ENCODE measurements around the gene PGGHG.
"Not testable (repeated sequence)": the region's sequence is repeated elsewhere in the genome, so short reads cannot be mapped to it uniquely, and the experiment has no call there.

The PGGHG gene

GRCh38 chr11:307766-308708, 19.1 kb downstream of the PGGHG start, which contains the start of gene IFITM2:
Gene IFITM2 (plus strand): TSS chr11:307816. CDS start chr11:308193, 377 bp downstream.
- H3K9me3 Mint-ChIP-seq: not testable (repeated sequence)

GRCh38 chr11:308740-309665, 20.1 kb downstream of the PGGHG start:
- Mint-ChIP-seq H3K27ac (peak overlapping the region; percentile 83), H3K4me1 (ENCODE audit: low read depth) (peaks cover 46% of the 10 kb centered on the region), H3K36me3 (ENCODE audit: low read depth) (peaks cover 21% of the 10 kb centered on the region), H3K4me3 (peak overlapping the region; percentile 88)
- H3K27me3 Mint-ChIP-seq (ENCODE audit: low read depth); H3K9me3 Mint-ChIP-seq: not testable (repeated sequence)

More at GRCh38 chr11:307766-308708, 19.1 kb downstream of the PGGHG start, which contains the start of gene IFITM2:
- H3K27me3 Mint-ChIP-seq (ENCODE audit: low read depth): not testable (repeated sequence)
- Mint-ChIP-seq H3K4me1 (ENCODE audit: low read depth) (peaks cover 37% of the 10 kb centered on the region), H3K4me3 (peak within 1 kb of the TSS; percentile 88), H3K27ac (peak within 1 kb of the TSS; percentile 83), H3K36me3 (ENCODE audit: low read depth) (peaks cover 18% of the 10 kb centered on the region)

- Mint-ChIP-seq H3K27ac (peak overlapping the region; percentile 83), H3K36me3 (ENCODE audit: low read depth) (peaks cover 30% of the 10 kb centered on the region), H3K4me3 (peak overlapping the region; percentile 88), H3K4me1 (ENCODE audit: low read depth) (peaks cover 44% of the 10 kb centered on the region)
- H3K9me3 Mint-ChIP-seq; H3K27me3 Mint-ChIP-seq (ENCODE audit: low read depth): not testable (repeated sequence)
Measured at GRCh38 chr11:309979-310572, 21.1 kb downstream of the PGGHG start.

GRCh38 chr11:311013-311748, 22.3 kb downstream of the PGGHG start:
- H3K4me1 Mint-ChIP-seq (ENCODE audit: low read depth): peaks cover 33% of the 10 kb centered on the region
- not testable (repeated sequence) for H3K9me3 Mint-ChIP-seq; H3K27me3 Mint-ChIP-seq (ENCODE audit: low read depth)
- H3K36me3 Mint-ChIP-seq (ENCODE audit: low read depth): peaks cover 33% of the 10 kb centered on the region
- peak overlapping the region; percentile 98 for H3K4me3 Mint-ChIP-seq
- H3K27ac Mint-ChIP-seq: peak overlapping the region; percentile 97

- Mint-ChIP-seq H3K36me3 (ENCODE audit: low read depth) (peaks cover 44% of the 10 kb centered on the region), H3K27ac (peak overlapping the region; percentile 97), H3K4me3 (peak overlapping the region; percentile 98), H3K27me3 (ENCODE audit: low read depth) (no peaks in the 10 kb centered on the region), H3K9me3 (no peaks in the 10 kb centered on the region), H3K4me1 (ENCODE audit: low read depth) (peaks cover 35% of the 10 kb centered on the region)
Measured at GRCh38 chr11:312092-312816, 23.3 kb downstream of the PGGHG start.

GRCh38 chr11:313304-313786, 24.4 kb downstream of the PGGHG start:
- peaks cover 46% of the 10 kb centered on the region for H3K36me3 Mint-ChIP-seq (ENCODE audit: low read depth)
- peak overlapping the region; percentile 97 for H3K27ac Mint-ChIP-seq
- H3K4me3 Mint-ChIP-seq: peak overlapping the region; percentile 98
- H3K4me1 Mint-ChIP-seq (ENCODE audit: low read depth): peaks cover 35% of the 10 kb centered on the region
- H3K27me3 Mint-ChIP-seq (ENCODE audit: low read depth): no peaks in the 10 kb centered on the region
- no peaks in the 10 kb centered on the region for H3K9me3 Mint-ChIP-seq

- Mint-ChIP-seq H3K4me3 (peak within 1 kb of the TSS; percentile 98), H3K9me3 (no peaks in the 10 kb centered on the region), H3K27ac (peak within 1 kb of the TSS; percentile 97), H3K36me3 (ENCODE audit: low read depth) (peaks cover 42% of the 10 kb centered on the region), H3K27me3 (ENCODE audit: low read depth) (no peaks in the 10 kb centered on the region), H3K4me1 (ENCODE audit: low read depth) (peaks cover 35% of the 10 kb centered on the region)
Measured at GRCh38 chr11:313787-314553, 25.0 kb downstream of the PGGHG start, which contains the start of gene IFITM1. Gene IFITM1 (plus strand): TSS chr11:314040. CDS start chr11:314171, 131 bp downstream.

- Mint-ChIP-seq H3K36me3 (ENCODE audit: low read depth) (peaks cover 37% of the 10 kb centered on the region), H3K27ac (peak overlapping the region; percentile 97), H3K4me1 (ENCODE audit: low read depth) (peaks cover 33% of the 10 kb centered on the region), H3K4me3 (peak overlapping the region; percentile 98)
- not testable (repeated sequence) for H3K27me3 Mint-ChIP-seq (ENCODE audit: low read depth); H3K9me3 Mint-ChIP-seq
Measured at GRCh38 chr11:314554-314875, 25.6 kb downstream of the PGGHG start.

GRCh38 chr11:315051-315481, 26.1 kb downstream of the PGGHG start:
- H3K4me3 Mint-ChIP-seq: peak overlapping the region; percentile 98
- peaks cover 34% of the 10 kb centered on the region for H3K4me1 Mint-ChIP-seq (ENCODE audit: low read depth)
- H3K27ac Mint-ChIP-seq: peak overlapping the region; percentile 97
- H3K27me3 Mint-ChIP-seq (ENCODE audit: low read depth): no peaks in the 10 kb centered on the region
- peaks cover 34% of the 10 kb centered on the region for H3K36me3 Mint-ChIP-seq (ENCODE audit: low read depth)
- no peaks in the 10 kb centered on the region for H3K9me3 Mint-ChIP-seq

- Mint-ChIP-seq H3K4me3 (peak overlapping the region; percentile 98), H3K36me3 (ENCODE audit: low read depth) (peaks cover 38% of the 10 kb centered on the region), H3K9me3 (no peaks in the 10 kb centered on the region), H3K27me3 (ENCODE audit: low read depth) (no peaks in the 10 kb centered on the region), H3K4me1 (ENCODE audit: low read depth) (peaks cover 39% of the 10 kb centered on the region), H3K27ac (peak overlapping the region; percentile 97)
Measured at GRCh38 chr11:315516-315994, 26.6 kb downstream of the PGGHG start.

- peak overlapping the region; percentile 91 for H3K4me3 Mint-ChIP-seq
- peaks cover 41% of the 10 kb centered on the region for H3K4me1 Mint-ChIP-seq (ENCODE audit: low read depth)
- peaks cover 38% of the 10 kb centered on the region for H3K36me3 Mint-ChIP-seq (ENCODE audit: low read depth)
- no peaks in the 10 kb centered on the region for H3K27me3 Mint-ChIP-seq (ENCODE audit: low read depth)
- H3K27ac Mint-ChIP-seq: peak overlapping the region; percentile 90
- H3K9me3 Mint-ChIP-seq: no peaks in the 10 kb centered on the region
Measured at GRCh38 chr11:316031-316701, 27.2 kb downstream of the PGGHG start.

GRCh38 chr11:316891-317301, 28.0 kb downstream of the PGGHG start:
- Mint-ChIP-seq H3K9me3 (no peaks in the 10 kb centered on the region), H3K4me1 (ENCODE audit: low read depth) (peaks cover 38% of the 10 kb centered on the region), H3K27ac (peak overlapping the region; percentile 90), H3K36me3 (ENCODE audit: low read depth) (peaks cover 38% of the 10 kb centered on the region), H3K27me3 (ENCODE audit: low read depth) (no peaks in the 10 kb centered on the region), H3K4me3 (peak overlapping the region; percentile 91)

Data from T-helper 1 cell treated with Interleukin-12 subunit alpha and Interleukin-12 subunit beta and Interleukin-4 antibody, amounts not matched to agents 30 μg/mL and 1 μg/mL, for 36 hours (primary cell).